ENCODE data around the gene MMS19. TPM values are rescaled to one million over a fixed set of nuclear protein-coding genes. Genes with fewer than 3 reads are reported as not detected.

MMS19 gene
- total RNA-seq, 3 donors from 2014 or later (not counting 1 experiment from before 2014, with no cell fraction given), result 53.8 to 68.4 (median 61.7) TPM

- Histone ChIP-seq H3K36me3 (ENCODE audit: control insufficient read depth, insufficient read depth, low read length) (no peaks in the 10 kb centered on the region), H3K4me1 (ENCODE audit: control insufficient read depth, insufficient read depth, low read length) (peaks cover 7% of the 10 kb centered on the region), H3K4me3 (ENCODE audit: low read length) (peak overlapping the region; percentile 83), H3K27me3 (ENCODE audit: control insufficient read depth, insufficient read depth, low read length) (peaks cover 12% of the 10 kb centered on the region), H3K9me3 (ENCODE audit: control insufficient read depth, insufficient read depth, low read length) (no peaks in the 10 kb centered on the region), H3K27ac (ENCODE audit: low read length) (peak overlapping the region; percentile 72)
- WGBS (ENCODE audit: insufficient coverage), result under 1% methylated on average over 22 of the region's 22 CpGs
- TF ChIP-seq, protein P1, sequence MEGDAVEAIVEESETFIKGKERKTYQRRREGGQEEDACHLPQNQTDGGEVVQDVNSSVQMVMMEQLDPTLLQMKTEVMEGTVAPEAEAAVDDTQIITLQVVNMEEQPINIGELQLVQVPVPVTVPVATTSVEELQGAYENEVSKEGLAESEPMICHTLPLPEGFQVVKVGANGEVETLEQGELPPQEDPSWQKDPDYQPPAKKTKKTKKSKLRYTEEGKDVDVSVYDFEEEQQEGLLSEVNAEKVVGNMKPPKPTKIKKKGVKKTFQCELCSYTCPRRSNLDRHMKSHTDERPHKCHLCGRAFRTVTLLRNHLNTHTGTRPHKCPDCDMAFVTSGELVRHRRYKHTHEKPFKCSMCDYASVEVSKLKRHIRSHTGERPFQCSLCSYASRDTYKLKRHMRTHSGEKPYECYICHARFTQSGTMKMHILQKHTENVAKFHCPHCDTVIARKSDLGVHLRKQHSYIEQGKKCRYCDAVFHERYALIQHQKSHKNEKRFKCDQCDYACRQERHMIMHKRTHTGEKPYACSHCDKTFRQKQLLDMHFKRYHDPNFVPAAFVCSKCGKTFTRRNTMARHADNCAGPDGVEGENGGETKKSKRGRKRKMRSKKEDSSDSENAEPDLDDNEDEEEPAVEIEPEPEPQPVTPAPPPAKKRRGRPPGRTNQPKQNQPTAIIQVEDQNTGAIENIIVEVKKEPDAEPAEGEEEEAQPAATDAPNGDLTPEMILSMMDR (IDR thresholded peaks at IDR 0.05), result no peak
- peaks cover 20 to 23% of the 10 kb centered on the region in 2 donors for H3K27me3 Mint-ChIP-seq (ENCODE audit: low read depth in 2 of 2)
- no peaks in the 10 kb centered on the region for H3K36me3 Mint-ChIP-seq
- peaks cover 33 to 38% of the 10 kb centered on the region in 2 donors for H3K4me1 Mint-ChIP-seq
- no peaks in the 10 kb centered on the region for H3K9me3 Mint-ChIP-seq
- ATAC-seq, result no peak
- peak overlapping the region; percentile 98 for H3K4me3 Mint-ChIP-seq
- peak; percentile 39 to 80 for DNase-seq
- intact Hi-C loops (cut with micrococcal nuclease), result loop anchor here (1.0 to 5.0 kb wide), 4 partner anchors 70 to 205 kb away; partner anchors contain the start of genes ARHGAP19, PGAM1, PI4K2A and RRP12
- H3K27ac Mint-ChIP-seq, result peak overlapping the region; percentile 91 to 98
Observed at GRCh38 chr10:97497572-97498075, 598 bp downstream of the MMS19 start.

DNA sequence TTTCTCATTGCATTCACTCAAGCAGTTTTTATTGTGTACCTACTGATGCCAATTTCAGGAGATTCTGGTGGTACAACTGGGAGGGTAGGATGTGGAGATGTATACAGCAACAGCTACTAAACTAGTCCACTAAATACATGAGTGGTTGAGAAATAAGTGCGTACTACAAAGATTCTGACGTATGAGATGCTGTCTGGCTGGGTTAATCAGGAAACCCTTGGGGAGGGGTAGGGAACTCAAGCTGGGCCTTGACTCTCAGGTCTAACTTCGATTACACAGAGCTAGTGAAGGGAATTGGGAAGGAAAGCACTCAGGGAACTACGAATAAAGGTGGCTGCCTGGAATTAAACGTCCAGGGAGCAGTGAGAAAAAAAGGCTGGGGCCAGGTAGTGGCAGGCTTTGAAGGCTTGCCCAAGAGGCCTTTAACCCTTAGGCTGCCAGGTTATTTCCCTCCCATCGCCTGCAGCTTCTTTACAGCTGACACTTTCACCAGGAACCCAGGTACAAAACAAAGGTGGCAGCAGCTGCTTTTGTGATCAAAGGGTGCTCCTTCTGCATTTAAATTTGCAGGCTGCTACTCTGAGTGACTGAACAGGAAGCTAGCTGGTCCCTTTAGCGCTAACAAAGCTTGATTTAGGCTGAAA is 3.2 kb downstream of the MMS19 start:
- H3K4me1 ChIP-seq (ENCODE audit: control insufficient read depth, insufficient read depth, low read length), result peaks cover 6% of the 10 kb centered on the region
- H3K27me3 ChIP-seq (ENCODE audit: control insufficient read depth, insufficient read depth, low read length), result peaks cover 5% of the 10 kb centered on the region
- Mint-ChIP-seq H3K9me3 (no peaks in the 10 kb centered on the region), H3K36me3 (no peaks in the 10 kb centered on the region), H3K4me3 (no peak overlapping the region), H3K4me1 (peaks cover 39 to 43% of the 10 kb centered on the region in 2 donors), H3K27me3 (ENCODE audit: low read depth in 2 of 2) (peaks cover 2% of the 10 kb centered on the region in 2 donors), H3K27ac (no peak overlapping the region)
- H3K27ac ChIP-seq (ENCODE audit: low read length), result no peak overlapping the region
- 56% methylated on average over 7 of the region's 7 CpGs for WGBS (ENCODE audit: insufficient coverage)
- TF ChIP-seq, protein P1 (IDR thresholded peaks at IDR 0.05), result no peak
- DNase-seq, result peak in 1 of 2 donors; percentile 68
- intact Hi-C loops (cut with micrococcal nuclease), result loop anchor here (5.0 kb wide), 2 partner anchors 68 to 147 kb away; partner anchors contain the start of genes PGAM1 and PI4K2A
- no peaks in the 10 kb centered on the region for H3K36me3 ChIP-seq (ENCODE audit: control insufficient read depth, insufficient read depth, low read length)
- H3K4me3 ChIP-seq (ENCODE audit: low read length), result no peak overlapping the region
- ATAC-seq, result no peak
- H3K9me3 ChIP-seq (ENCODE audit: control insufficient read depth, insufficient read depth, low read length), result no peaks in the 10 kb centered on the region

DNA sequence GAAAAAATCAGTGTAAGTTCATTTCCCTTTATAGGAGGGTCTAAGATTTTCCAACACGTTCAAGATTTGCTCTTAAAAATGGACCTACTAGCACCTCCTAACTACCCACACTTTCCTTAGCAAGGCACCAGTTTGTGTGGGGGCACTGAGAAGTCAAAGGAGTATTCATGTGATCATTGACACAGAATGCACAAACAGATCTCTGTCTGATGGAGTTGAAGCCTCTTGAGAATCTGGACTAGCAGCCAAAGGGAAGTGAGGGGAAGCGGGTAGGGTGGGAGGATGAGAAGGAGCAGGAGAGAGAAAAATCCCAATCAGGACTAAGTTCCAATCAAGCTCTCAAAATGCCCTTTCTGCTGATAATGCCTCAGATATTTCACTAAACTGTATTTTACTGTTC is 4.1 kb downstream of the MMS19 start:
- TF ChIP-seq, protein P1 (IDR thresholded peaks at IDR 0.05), result no peak
- Histone ChIP-seq H3K4me3 (ENCODE audit: low read length) (no peak overlapping the region), H3K27me3 (ENCODE audit: control insufficient read depth, insufficient read depth, low read length) (no peaks in the 10 kb centered on the region), H3K4me1 (ENCODE audit: control insufficient read depth, insufficient read depth, low read length) (no peaks in the 10 kb centered on the region), H3K9me3 (ENCODE audit: control insufficient read depth, insufficient read depth, low read length) (no peaks in the 10 kb centered on the region), H3K36me3 (ENCODE audit: control insufficient read depth, insufficient read depth, low read length) (no peaks in the 10 kb centered on the region), H3K27ac (ENCODE audit: low read length) (no peak overlapping the region)
- ATAC-seq, result no peak
- peaks cover 40 to 43% of the 10 kb centered on the region in 2 donors for H3K4me1 Mint-ChIP-seq
- no peaks in the 10 kb centered on the region for H3K36me3 Mint-ChIP-seq
- no CpG with 5 or more reads among the region's 2 CpGs for WGBS (ENCODE audit: insufficient coverage)
- H3K9me3 Mint-ChIP-seq, result no peaks in the 10 kb centered on the region
- DNase-seq, result no peak
- no peak overlapping the region for H3K27ac Mint-ChIP-seq
- intact Hi-C loops (cut with micrococcal nuclease), result no loop called here
- H3K4me3 Mint-ChIP-seq, result no peak overlapping the region
- H3K27me3 Mint-ChIP-seq (ENCODE audit: low read depth in 2 of 2), result no peaks in the 10 kb centered on the region

Measured in natural killer cell (primary cell).